GM03348 (cell line): ENCODE data around the gene TNFRSF6B.
A peak's percentile ranks its signal among the peaks of the same experiment; 100 is the strongest.

Experiments
- DNase-seq: peaks from one replicate; pipeline ENCODE4 v3.0.0; 2012; ENCODE audit warnings: low spot score

Gene TNFRSF6B

GRCh38 chr20:63697868-63698545 lies 1.6 kb downstream of the TNFRSF6B start:
- DNase-seq = no peak

- peak; percentile 94 for DNase-seq
These were observed 2.5 kb downstream of the TNFRSF6B start for GRCh38 chr20:63698739-63699465.

- DNase-seq = no peak
These were observed 3.2 kb downstream of the TNFRSF6B start for GRCh38 chr20:63699466-63700198.

- no peak for DNase-seq
These were observed 4.0 kb downstream of the TNFRSF6B start for GRCh38 chr20:63700199-63701050.

GRCh38 chr20:63701051-63701328 lies 4.5 kb downstream of the TNFRSF6B start:
- DNase-seq = no peak

GRCh38 chr20:63701329-63702035 lies 5.0 kb downstream of the TNFRSF6B start:
- DNase-seq = no peak

GRCh38 chr20:63702036-63702665 lies 5.7 kb downstream of the TNFRSF6B start:
- DNase-seq = no peak

GRCh38 chr20:63702751-63703470 lies 6.5 kb downstream of the TNFRSF6B start:
- DNase-seq = no peak

- DNase-seq = no peak
These were observed 7.1 kb downstream of the TNFRSF6B start for GRCh38 chr20:63703471-63703975.

- no peak for DNase-seq
These were observed 7.7 kb downstream of the TNFRSF6B start for GRCh38 chr20:63703976-63704748.

GRCh38 chr20:63704749-63705117 lies 8.3 kb downstream of the TNFRSF6B start:
- DNase-seq = no peak

- no peak for DNase-seq
These were observed 9.0 kb downstream of the TNFRSF6B start for GRCh38 chr20:63705232-63706026.

GRCh38 chr20:63706027-63706695 lies 9.7 kb downstream of the TNFRSF6B start:
- DNase-seq = peak; percentile 2

GRCh38 chr20:63706852-63707557 lies 10.6 kb downstream of the TNFRSF6B start:
- peak; percentile 81 for DNase-seq

GRCh38 chr20:63707558-63708300 lies 11.3 kb downstream of the TNFRSF6B start, which contains the start of the genes ARFRP1 and ZGPAT:
ARFRP1 (minus strand) TSS chr20:63707976; CDS start chr20:63707091, 885 bp downstream.
ZGPAT (plus strand) TSS chr20:63708039; CDS start chr20:63708581, 542 bp downstream.
- DNase-seq = peak; percentile 95
